GM18951 (cell line): ENCODE data around the gene RFC3.

Experiments
- POLR2A ChIP-seq: IDR thresholded peaks from 4 replicates; pipeline ENCODE4 v1.6.1; 2011; ENCODE audit warnings: mild to moderate bottlenecking; ENCODE audit not compliant: insufficient read length, insufficient read depth; ENCODE audit errors: extremely low read depth
- in situ Hi-C: fragments of 300-500 bp; cut with MboI; formaldehyde crosslinking; loops from one replicate; pipeline ENCODE4 v1.12.0; 2022; ENCODE audit warnings: low sequenced_read_pairs, mixed read lengths, inconsistent platforms; ENCODE audit not compliant: unreplicated experiment

RFC3 gene

GRCh38 chr13:33828431-33829129, 10.6 kb downstream of the RFC3 start:
- TF ChIP-seq POLR2A: no peak
- in situ Hi-C loops: no loop called here

DNA sequence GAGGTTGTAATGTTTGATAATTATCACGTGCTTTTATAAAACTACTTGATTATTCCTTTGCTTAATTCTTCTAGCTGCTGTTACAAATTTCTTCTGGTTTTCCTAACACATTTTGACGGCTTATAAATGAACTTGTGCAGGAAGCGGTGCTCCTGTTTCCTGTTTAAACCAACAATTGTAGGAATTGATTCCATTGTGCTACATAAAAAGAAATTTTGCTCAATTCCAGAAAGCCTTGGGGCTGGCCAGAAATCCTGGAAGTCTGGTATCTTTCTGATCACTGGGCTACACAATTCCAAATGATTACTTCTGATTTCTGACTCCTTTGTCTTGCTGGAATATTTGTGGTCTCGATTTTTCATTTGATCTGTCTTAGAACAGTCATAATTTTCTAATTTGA, 14.9 kb downstream of the RFC3 start:
- in situ Hi-C loops: no loop called here
- no peak for TF ChIP-seq POLR2A

GRCh38 chr13:33838647-33839046, 20.7 kb downstream of the RFC3 start:
- in situ Hi-C loops: no loop called here
- no peak for TF ChIP-seq POLR2A

DNA sequence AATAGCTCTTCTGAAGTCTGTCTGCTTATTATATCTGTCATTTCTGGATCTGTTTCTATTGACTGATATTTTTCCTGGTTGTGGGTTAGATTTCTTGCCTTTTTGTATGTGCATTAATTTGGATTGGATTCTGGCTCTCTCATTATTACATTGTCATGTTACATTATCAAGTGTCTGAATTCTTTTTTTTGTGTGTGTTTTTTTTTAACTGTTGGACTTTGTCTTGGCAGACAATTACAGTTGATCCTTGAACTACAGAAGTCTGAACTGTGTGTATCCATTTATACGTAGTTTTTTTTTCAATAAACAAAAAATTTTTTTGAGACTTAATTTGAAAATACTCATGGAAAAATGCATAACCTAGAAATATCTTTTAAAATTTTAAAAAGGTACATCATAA, 22.5 kb downstream of the RFC3 start:
- TF ChIP-seq POLR2A: no peak
- in situ Hi-C loops: no loop called here

DNA sequence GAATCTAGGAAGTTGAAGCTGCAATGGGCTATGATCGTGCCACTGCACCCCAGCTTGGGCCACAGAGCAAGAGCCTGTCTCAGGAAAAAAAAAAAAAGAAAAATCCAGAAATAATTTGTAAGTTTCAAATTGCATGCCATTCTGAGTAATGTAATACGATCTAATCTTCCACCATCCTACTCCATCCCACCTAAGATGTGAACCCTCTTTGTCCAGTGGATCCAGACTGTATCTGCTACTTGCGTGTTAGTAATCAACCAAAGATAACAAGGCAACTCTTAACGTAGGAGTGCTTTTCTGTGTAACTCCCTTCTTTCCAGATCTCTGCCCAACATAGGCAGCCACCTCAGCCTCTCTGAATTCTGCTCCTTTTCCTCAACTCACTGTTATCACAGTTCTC, 24.3 kb downstream of the RFC3 start:
- no peak for TF ChIP-seq POLR2A
- in situ Hi-C loops: no loop called here

GRCh38 chr13:33842986-33843385, 25.0 kb downstream of the RFC3 start:
- in situ Hi-C loops: no loop called here
- no peak for TF ChIP-seq POLR2A

DNA sequence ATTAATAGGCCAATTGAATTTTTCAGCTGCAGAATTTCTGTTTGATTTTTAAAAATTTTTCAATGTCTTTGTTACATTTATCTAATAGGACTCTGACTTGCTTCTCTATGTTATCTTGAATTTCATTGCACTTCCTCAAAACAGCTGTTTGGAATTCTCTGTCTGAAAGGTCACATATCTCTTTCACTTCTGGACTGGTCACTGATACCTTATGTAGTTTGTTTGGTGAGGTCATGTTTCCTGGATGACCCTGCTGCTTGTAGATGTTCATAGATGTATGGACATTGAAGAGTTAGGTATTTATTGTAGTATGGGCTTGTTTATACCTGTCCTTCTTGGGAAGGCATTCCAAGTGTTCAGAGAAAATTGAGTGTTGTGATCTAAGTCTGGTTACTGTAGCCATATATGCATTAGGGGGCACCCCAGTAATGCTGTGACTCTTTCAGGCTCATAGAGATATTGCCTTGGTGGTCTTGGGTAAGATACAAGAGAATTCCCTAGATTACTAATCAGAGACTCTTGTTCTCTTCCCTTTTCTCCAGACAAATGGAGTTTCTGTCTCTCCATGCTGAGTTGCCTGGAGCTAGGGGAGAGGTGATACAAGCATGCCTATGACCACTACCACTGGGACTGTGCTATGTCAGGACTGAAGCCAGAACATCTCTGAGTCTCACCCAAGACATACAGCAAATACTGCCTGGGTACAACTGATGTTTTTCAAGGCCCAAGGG, 27.8 kb downstream of the RFC3 start:
- TF ChIP-seq POLR2A: no peak
- in situ Hi-C loops: no loop called here

DNA sequence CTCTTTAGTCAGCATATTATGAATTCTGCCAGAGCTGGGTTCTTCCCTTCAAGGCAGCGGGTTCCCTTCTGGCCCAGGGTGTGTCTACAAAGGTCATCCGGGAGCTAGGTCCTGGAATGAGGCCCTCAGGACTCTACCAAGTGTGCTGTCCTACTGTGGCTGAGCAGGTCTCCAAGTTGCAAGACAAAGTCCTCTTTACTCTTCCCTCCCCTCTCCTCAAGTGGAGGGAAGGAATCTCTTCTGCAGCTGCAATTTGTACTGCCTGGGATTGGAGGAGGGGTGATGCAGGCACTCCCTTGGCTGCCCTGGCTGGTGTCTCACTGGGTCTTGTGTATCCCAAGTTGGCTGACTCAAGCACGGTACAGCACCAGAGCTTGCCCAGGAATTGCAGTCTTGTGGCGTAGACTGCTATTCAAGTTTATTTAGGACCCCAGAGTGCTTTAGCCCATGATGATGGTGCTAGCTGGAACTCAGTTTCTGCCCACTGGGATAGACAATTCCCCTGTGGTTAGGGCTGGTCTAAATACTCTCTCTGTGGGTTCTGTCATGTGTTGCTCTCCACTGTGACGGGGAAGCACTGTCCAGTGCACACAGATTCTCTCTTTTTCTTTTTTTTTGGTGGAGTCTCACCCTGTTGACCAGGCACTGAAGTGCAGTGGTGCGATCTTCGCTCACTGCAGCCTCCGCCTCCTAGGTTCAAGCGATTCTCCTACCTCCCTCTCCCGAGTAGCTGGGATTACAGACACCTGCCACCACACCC, 28.5 kb downstream of the RFC3 start:
- in situ Hi-C loops: no loop called here
- no peak for TF ChIP-seq POLR2A

GRCh38 chr13:33849211-33849610, 31.3 kb downstream of the RFC3 start:
- in situ Hi-C loops: no loop called here
- TF ChIP-seq POLR2A: no peak

DNA sequence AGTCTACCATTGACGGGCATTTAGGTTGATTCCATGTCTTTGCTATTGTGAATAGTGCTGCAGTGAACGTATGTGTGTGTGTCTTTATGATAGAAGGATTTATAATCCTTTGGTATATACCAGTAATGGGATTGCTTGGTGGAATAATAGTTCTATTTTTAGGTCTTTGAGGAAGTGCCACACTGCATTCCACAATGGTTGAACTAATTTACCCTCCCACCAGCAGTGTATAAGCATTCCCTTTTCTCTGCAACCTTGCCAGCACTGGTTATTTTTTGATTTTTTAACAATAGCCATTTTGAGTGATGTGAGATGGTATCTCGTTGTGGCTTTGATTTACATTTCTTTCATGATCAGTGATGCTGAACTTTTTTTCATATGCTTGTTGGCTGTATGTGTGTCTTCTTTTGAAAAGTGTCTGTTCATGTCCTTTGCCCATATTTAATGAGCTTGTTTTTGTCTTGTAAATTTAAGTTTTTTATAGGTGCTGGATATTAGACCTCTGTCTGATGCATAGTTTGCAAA, 37.5 kb downstream of the RFC3 start:
- in situ Hi-C loops: no loop called here
- TF ChIP-seq POLR2A: no peak

DNA sequence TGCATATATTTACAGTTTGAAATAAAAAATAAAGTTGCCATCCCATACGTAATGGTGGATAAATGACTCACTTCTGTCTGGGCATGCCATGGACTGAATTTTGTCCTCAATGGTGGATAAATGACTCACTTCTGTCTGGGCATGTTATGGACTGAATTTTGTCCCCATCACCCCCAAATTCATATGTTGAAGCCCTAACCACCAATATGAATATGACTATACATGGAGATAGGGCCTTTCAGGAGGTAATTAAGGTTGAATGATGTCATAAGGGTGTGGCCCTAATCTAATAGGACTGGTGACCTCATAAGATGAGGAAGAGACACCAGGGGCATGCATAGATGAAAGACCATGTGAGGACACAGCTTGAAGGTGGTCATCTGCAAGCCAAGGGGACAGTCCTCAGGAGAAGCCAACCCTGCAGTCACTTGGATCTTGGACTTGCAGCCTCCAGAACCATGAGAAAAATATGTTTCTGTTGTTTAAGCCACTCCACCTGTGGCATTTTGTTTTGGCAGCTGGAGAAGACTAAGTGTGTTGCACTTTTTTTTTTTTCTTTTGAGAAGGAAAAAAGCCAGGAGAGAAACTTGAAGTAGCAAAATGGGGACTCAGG, 41.8 kb downstream of the RFC3 start:
- TF ChIP-seq POLR2A: no peak
- in situ Hi-C loops: no loop called here

DNA sequence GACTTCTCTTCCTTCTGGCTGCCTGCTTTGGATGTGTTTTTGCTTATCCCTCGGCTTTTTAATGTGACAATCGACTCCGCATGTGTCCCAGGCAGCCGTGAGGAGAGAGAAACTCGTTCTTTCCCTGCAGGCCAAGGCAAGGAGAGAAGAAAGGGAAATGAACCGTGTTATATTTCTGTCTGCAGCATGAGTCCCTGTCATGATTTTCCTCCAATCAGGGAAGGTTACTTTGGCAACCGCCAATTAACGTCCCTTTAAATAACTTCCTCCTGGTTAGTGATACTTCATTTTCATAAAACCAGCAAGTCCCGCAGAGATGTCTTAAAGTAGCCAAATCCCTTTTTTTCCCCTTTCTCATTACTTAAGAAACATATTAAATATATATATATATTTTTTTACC, 42.6 kb downstream of the RFC3 start:
- in situ Hi-C loops: no loop called here
- TF ChIP-seq POLR2A: no peak

DNA sequence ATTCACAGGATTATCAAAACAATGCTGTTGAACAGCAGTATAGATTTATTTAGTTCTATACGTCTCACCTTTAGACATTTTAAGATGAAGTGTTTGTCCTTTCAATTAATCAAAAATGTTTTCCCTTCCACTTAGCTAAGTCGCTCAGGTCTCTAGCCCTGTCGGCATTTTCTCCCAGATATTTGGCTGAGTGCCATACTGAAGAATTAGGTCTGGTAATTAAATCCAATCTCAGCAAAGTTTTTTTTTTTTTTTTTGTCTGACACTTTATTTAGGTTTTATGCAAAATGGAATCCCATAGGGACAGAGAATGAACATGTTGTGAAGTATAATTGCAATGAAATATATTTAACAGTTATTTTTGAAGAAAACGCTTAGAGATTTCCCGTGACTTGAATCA, 44.1 kb downstream of the RFC3 start:
- no peak for TF ChIP-seq POLR2A
- in situ Hi-C loops: no loop called here
